GM19351 (cell line): ENCODE data around the gene ALG12.

Experiments used
- ATAC-seq: cut with Tn5 transposase; IDR thresholded peaks from one replicate; pipeline ENCODE4 v1.9.1; 2021; ENCODE audit warnings: mild to moderate bottlenecking, moderate library complexity; ENCODE audit not compliant: unreplicated experiment

The ALG12 gene

DNA sequence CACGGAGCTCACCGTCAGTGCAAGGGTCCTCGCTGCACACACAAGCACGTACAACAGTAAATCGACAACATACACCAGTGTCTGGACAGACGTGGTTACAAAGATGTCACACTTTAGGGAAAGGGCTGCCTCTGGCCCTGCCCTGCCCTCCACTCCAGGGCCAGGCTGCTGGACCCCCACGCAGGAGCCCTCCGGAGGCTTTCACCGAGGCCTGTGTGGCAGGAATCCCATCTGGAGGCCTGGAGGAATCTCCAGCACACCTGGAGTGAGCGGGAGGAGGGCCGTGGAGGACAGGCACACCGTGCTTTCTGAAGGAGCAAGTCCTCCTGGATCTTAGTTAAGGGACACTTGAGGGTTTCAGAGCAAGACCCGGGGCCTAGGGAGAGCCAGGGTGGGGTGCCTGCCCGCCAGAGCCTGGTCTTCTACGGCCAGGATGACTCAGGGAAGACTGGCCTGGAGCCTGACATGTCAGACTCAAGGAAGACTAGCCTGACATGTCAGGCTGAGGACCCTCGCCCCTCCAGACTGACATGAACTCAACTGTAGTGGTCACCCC is 40.2 kb upstream of the ALG12 start:
- no peak for ATAC-seq

DNA sequence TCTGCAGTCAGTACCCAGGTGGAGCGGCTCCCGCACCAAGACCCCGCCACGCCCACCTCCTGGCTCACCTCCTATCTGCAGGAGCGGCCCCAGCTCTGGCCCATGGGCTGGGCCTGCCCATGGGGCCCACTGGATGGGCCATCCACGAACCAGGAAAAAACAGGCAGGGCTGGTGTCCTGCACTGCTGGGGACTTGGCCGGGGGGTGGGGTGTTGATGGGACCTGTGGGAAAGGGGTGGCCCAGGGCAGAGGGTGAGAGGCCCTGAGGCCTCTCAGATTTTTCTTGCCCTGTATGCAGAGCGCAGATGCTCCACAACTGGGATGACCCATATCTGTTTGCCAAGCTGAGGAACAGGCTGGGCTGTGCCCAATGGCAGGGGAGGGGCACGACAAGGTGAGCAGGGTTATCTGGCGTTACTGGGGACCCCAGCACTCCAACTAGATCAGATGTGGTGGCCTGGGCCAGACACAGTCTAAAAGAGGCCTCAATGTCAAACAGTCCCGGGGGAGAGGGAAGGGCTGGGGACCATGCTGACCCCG is 39.7 kb upstream of the ALG12 start:
- ATAC-seq = no peak

DNA sequence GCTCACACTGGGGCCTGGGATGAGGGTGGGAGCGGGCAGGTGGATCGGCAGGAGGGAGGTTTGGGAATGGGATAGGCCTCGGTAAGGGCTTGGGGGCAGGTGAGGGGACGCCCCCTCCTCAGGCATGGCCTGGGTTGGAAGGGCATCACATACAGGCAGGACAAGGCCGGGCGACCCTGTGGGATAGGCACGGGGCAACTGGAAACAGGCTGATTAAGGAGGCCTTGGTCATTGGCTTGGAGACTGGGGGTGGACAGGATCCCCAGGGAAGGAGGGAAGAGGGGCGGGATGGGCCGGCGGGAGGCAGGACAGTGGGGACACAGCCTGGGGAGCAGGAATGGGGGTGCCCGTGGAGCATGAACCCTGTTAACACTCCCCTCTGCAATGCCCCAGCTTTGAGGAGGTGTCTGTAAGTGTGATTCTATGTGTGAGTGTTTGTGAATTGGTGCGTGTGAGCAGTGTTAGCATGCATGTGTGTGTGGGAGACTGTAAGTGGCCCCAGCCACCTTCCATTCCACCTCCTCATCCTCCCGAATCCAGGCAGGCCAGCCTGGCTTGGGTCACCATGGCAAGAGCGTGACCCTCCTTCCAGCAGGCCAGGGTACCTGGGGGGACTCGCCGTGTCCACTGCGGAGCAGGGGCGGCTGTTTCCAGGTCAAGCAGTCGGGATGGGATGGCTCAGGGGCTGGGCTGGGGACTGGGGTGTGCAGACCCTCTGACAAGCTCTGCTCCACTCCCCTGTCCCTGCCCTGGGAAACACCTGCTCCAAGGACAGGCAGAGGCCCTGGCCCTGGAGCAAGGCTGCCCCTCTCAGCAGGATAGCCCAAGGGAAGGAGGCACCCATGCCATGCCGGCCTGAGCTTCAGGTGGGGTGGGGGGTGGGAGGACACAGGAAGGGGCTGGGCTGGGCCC is 38.9 kb upstream of the ALG12 start:
- ATAC-seq = no peak

DNA sequence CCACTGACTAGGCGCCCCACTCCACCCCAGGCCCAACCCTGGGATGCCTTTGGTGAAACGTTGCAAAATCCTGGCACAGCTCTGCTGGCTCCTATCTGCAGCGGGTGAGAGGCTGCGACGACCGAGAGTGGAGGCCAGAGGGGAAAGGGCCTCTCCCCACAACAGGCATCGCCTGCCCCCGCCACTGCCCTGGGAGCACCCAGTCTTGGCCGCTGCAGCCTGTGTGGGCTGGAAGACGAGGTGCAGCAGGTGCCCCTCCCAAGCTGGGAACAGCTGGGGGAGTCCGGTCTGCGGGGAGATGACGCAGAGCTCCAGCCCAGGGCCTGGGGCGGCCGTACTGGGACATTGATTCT is 38.2 kb upstream of the ALG12 start:
- no peak for ATAC-seq

DNA sequence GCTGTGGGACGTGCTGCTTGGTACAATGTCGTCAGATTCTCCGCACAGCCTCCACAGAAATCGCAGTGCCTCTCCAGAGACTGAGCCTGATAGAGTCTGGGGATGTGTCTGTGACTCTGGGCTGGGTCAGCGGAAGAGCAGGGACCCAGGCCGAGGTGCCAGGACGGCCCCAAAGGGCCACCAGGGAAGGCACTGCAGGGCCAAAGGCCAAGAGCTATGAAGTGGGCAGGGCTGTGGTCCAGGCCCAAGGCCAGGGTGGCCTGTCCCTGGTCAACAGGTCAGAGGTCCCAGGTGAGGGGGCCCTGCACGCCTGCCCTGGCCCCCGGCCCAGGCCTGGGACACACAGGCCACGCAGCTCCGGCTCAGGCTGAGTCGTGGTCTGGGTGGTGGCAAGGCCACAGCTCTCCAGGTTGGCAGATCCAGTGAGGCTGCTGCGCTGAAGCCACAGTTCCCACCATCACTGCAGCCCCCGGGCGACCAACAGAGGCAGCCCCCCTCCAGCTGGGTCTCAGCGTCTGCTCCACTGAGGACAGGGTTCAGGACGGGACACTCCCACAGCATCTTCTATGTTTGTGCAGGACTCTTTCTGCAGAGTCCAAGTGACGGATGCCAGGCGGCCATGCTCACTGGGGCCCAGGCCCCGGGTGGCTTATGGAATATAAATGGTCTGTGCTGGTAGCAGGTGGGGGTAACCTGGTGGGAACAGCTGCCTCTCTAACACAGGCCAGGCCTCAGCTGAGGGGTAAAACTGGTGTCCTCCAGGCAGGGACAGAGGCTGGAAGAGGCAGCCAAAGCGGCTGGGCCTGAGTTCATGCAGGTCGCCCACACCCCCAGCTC is 37.6 kb upstream of the ALG12 start:
- ATAC-seq = no peak

DNA sequence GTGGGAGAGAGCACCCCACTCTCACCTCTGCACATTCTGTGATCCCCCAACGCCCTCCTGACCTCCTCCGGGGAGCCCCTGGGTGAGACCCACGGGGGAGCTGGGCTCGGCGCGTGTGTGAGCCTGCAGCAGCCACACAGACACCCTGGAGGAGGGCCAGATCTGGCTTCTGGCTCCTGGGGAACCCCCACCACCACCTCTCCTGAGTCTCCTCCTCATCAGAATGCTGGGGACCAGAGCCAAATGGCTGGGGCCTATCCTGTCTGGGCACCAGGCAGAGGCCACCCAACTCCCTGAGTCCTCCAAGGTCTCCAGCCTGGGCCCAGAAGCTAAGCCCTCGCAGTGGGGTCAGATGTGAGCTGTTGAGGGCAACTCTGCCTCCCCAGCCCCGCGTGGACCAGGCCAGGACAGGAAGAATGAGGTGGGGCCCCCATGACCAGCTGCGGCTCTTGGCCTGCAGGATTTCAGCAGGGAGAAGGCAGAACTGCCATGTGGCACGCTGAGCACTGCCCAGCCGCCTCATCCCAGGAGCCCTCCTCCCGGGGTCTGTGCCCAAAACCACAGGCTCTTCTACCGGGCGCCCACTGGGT is 36.8 kb upstream of the ALG12 start:
- no peak for ATAC-seq

DNA sequence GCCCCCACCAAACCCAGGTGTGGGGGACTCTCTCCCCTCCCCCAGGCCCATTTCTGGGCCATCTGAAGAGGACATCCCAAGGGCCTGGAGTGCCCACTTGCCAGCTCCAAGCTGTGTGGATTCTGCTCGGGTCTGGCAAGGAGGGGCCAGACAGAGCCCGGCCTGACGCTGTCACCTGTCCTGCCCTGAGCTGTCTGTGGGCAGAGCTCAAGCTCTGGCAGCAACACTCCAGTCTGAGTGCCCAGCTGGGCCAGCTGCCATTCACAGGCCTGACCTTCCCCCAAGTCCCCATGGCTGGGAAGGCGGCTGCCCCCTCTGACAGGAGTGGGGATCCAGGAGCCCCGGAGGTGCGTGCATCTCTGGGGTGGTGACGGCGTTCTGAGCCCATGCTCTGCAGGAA is 36.1 kb upstream of the ALG12 start:
- ATAC-seq = no peak

DNA sequence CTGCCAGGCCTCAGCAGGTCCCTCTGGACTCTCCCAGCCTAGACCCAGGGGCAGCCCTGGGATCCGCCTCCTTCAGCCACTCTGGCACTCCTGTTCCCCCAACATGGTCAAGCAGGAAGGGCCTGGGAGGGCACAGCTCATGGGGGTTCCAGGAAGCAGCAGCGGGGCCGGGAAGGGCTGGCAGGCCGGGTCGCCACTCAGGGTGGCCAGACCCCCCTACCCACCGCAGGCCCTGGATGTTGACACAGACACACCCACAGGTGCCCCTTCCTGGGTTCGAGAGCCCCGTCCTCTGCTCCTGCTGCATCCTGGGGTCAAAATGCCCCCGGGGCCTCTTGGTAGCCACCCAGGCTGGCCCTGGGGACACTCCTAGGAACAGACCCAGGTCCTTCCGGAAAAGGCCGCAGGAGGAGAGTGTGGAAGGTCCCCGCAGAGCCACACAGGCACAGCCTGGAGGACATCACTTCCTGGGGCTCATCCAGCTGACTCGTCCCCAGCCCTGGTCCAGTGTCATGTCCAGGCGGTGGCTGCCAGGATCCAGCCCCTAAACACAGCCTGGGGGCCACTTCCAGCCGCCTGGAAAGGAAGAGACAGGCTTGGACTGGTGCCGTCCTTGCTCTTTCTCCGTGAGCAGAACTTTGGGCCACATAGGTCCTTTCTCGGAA is 35.6 kb upstream of the ALG12 start:
- ATAC-seq = no peak

DNA sequence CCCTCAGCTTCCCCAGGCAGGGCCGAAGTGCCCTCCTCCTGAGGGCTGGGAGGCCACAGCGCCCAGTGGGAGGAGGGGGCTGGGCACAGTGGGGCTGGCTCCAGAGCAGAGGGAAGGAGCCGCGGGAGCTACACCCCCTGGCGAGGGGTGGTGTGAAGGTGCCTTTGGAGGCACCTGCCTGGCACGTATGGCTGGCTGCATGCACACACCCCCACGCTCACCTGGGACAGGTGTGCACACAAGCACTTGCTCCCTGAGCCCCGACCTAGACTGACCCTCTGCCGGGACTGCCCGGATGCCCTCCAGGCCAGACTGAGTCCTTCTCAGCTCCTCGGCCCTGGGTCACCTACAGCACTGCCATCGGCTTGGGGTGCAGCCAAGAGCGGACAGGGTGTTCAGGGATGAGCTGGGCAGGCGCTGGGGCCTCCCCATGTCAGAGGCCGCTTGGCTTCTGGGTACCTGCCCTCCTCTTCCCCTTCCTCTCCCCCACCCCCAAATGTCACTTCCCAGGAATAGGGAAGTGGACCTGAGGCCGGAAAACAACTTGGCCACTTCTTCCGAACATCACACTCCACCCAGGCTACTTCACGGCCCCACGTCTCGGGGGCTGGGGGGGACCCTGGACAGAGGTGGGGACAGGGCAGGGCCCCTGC is 34.9 kb upstream of the ALG12 start:
- no peak for ATAC-seq

DNA sequence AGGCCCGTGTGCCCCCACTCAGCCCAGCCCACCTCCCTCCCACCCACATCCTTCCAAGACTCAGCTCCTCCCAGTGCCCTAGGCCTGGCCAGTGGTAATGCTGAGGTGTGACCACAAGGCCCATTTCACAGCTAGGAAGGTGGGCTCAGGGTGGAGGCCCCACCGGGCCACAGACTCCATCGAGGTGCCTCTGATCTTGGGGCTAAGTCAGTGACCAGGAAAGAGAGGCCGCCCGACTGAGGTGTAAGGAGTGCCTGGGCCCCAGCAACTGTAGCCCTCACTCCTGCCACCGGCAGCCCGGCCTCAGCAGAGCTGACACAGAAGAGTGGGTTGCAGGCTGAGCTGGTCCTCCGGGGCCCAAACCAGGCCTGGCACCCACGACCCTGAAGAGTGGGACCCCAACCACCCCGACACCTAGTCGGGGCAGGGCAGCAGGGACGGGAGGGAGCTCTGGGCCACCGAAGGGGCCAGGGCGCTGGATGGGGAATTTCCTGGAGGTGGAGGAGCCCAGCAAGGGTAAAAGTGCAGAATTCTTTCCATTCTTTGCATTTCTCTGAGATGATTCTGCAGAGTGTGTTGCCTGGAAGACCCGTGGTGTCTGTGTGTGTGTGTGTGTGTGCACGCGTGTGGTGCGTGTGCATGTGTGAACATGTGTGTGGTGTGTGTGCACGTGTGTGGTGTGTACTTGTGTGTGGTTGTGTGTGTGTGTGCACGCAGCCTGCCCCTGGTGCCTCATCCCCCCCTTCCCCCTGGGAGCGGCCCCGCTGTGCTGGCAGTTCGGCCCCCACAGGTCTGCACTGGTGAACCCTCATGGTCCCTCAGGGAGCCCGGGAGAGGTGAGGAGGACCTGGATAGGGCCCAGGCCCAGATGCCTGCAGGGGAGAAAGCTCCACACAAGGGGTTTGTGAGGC is 34.0 kb upstream of the ALG12 start:
- no peak for ATAC-seq

DNA sequence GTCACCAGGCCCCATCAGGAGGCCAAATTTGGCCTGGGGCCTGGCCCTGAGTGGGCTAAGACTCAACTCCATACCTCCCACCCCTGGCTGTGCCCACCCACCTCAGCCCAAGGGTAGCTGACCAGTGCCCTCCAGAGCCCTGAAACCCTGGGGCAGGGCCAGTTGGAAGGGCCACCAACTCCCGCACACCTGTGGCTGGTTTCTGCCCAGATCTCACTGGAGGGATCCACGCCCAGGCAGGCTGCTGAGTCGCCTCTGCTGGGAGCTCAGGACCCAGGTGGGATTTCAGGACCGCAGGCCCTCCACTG is 33.4 kb upstream of the ALG12 start:
- no peak for ATAC-seq

DNA sequence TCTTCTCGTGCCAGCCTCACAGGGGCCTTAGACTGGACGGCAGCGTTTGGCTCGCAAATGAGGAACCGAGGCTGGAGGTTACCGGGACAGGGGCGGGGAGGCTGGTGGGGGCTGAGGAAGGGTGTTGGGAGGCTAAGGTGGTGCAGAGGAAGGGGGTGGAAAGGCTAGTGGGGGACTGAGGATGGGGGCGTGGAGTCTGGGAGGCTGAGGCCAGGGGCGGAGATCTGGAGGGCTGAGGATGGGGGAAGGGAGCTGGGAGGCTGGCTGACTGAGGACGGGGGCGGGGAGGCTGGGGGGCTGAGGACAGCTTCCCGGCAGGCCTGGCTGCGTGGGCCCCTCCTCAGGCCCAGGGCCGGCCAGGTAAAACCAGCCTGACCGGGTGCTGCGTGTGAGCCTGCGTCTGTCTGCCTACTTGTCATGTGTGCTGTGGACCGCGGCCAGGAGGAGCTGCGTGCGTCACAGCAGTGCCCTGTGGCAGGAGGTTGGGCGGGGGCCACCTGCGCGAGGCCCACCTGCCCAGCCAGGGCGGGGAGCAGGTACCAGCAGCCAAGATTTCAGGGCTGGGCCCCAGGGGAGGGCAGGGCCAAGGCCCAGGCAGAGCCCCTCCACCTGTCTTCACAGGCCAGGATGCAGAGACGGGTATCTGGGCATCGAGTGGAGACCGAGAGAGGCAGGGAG is 32.9 kb upstream of the ALG12 start:
- ATAC-seq = no peak

DNA sequence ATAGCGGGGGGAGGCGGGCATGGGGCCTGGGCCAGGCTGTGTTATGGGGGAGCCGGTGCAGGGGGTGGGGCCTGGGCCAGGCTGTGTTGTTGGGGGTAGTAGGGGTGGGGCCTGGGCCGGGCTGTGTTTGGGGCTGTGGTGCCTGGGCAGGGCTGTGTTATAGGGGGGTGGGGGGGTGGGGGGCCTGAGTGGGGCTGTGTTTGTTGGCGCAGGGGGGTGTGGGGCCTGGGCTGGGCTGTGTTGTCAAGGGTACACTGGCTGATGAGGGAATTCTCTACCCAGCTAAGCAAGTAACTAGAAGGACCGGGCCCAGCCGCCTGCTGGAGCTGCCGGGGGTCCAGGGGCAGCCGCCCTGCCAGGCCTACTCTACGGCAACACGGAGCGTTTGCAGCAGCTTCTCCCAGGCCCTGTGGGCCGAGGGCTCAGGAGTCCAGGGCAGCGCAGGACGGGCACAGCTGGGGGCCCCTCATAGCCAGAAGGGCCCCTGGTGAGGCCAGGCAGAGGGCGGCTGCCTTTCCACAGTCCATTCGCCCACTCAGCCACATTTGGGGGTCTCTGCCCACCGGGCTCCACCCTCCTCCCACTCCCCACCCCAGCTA is 32.3 kb upstream of the ALG12 start:
- ATAC-seq = no peak

DNA sequence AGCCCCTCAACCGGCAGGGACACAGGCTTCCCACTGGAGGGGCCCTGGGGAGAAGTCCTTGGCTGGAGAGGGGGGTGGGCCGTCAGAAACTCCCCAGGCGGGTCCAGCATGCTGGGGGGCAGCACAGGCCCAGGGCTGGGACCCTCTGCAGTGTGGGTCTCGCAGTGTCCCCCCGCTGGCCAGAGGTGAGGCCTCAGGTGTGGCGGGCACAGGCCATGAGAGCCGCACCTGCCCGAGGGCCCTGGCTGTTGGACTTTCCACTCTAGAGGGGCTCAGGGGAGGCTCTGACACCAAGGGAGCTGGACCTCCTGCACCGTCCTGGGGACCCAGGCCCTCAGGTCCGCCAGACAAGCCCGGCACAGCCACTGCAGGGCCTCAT is 31.7 kb upstream of the ALG12 start:
- no peak for ATAC-seq

DNA sequence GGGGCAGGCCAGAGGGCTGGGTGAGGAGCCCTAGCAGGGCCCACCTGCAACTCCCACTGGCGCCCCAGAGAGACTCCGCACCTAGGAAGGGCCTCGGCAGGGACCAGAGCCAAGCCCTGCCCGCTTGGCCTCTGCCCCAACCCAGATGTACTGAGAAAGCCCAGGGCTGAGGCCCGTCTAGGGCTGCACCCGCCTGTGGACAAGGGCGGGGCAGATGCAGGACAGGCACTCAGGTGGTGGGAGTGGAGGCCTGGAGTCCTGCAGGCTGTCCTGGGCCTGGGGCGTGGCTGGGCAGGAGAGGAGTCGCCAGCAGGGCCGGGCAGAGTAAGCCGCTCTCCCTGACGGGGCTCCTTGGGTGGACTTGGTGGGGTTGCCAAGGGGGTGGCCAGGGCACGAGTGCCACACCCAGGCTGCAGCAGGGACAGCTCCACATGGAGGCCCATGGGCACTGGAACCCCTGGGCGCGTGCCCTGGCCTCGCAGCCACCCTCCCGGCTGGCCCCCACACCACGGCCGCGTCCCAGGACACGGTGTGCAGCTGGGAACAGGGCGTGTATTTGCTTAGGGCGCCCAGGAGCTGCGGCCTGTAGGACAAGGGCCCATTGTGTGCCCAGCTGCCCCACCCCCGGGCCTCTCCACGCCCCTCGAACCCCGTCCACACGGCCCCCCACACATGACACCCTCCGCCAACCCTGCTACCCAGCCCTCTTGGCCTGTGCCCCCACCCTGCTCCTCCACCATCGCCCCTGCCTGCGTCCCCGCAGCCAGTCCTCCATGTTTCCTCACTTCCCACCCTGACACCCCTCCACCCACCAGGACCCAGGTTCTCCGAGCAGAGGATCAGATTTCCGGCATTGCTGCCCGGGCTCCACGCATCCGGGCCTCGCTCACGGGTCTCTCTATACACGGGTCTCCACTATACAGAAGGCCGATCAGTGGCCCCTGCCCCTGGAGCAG is 31.0 kb upstream of the ALG12 start:
- ATAC-seq = no peak

DNA sequence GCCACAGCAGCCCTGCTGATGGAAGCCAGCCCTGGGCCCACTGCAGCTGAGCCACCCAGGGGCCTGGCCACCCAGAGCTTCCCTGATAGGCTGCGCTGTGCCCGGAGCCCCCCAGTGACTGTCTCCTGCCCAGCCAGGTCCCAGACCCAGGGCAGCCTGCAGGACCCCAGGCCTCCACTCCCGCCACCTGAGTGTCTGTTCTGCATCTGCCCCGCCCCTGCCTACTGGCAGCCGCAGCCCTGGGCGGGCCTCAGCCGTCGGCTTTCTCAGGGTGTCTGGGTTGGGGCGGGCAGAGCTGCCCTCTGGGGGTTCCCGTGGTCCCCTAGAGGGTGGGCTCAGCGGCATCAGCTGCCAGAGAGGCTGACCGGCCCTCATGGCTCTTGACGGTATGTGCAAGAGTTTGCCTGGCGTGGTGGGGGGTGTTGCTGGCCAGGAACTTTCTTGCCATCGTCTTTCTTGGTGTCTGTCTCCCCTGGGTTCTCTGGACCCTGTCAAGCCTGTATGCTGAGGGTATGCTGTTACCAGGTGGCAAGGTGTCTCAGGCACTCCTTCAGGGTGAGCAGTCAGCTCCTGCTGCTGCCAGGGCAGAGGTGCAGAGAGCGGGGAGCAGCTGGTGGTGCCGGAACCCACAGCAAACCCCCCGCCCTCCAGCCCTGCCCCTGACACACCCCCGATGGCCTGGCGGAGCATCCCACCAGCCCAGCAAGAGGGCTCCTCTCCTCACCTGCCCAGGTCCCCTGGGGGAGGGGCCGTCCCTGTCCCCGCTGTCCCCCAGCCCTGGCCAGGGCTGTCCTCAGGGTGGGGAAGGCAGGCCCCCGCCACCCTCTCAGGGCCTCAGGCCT is 30.1 kb upstream of the ALG12 start:
- no peak for ATAC-seq

DNA sequence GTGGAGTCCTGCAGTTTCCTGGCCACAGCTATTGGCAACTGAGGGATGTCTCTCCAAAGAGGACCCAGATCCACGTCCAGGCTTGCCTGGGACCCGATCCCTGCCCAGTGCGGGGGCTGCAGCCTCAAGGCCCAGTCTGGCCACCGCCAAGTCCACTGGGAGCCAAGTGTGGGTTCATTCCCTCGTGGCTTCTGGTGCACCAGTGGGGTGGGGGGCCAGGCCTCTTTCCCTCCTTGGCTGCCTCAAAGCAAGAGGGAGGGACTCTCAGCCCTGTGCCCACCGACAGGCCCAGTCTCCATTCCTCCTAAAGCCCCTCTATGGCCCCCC is 29.0 kb upstream of the ALG12 start:
- ATAC-seq = no peak
